OCI-LY7 (cell line): Measurements from ENCODE around the gene SUPT5H. TPM values are rescaled to one million over a fixed set of nuclear protein-coding genes. Genes with fewer than 3 reads are reported as not detected.

Source experiments
- BruUV-seq: library from RNA; stranded (reverse); fragments of 400-500 nt; replicated peaks from 2 replicates; lab custom pipeline; 2021; lab: Mats Ljungman, UMichigan
- CTCF ChIA-PET: fragments of 300-600 bp; sonication (Branson Sonifier 250); formaldehyde crosslinking; loops from one replicate; lab custom pipeline; 2022; ENCODE audit warnings: antibody characterized with exemption; ENCODE audit not compliant: unreplicated experiment; lab: Charles Lee
- POLR2A ChIA-PET: fragments of 300-600 bp; sonication (Branson Sonifier 250); formaldehyde crosslinking; loops from one replicate; lab custom pipeline; 2022; ENCODE audit warnings: antibody characterized with exemption; lab: Charles Lee
- DNase-seq: peaks from one replicate; pipeline ENCODE4 v3.0.0-alpha.2; 2015; ENCODE audit warnings: low spot score
- H2AFZ ChIP-seq: fragments of 200-600 bp; sonication (generic), shearing (Covaris generic); 2 replicates; pipeline ENCODE4 v1.6.1; 2014; ENCODE audit warnings: mild to moderate bottlenecking, antibody characterized with exemption, low read length, moderate library complexity
- H3K27ac ChIP-seq: fragments of 200-600 bp; sonication (generic); 2 replicates; pipeline ENCODE4 v1.5.1; 2014; ENCODE audit warnings: mixed run types, low read depth, mild to moderate bottlenecking, moderate library complexity, low read length, inconsistent platforms; ENCODE audit not compliant: poor library complexity, severe bottlenecking
- H3K36me3 ChIP-seq: fragments of 200-600 bp; sonication (generic); 2 replicates; pipeline ENCODE4 v1.6.1; 2014; ENCODE audit warnings: mild to moderate bottlenecking, antibody characterized with exemption, low read length, moderate library complexity, mixed read lengths; ENCODE audit not compliant: insufficient read depth
- H3K4me1 ChIP-seq: fragments of 200-600 bp; sonication (generic); 2 replicates; pipeline ENCODE4 v1.5.1; 2014; ENCODE audit warnings: mild to moderate bottlenecking, low read length; ENCODE audit not compliant: insufficient read depth, poor library complexity, severe bottlenecking
- H3K4me2 ChIP-seq: fragments of 200-600 bp; sonication (generic); 2 replicates; pipeline ENCODE4 v1.6.1; 2014; ENCODE audit warnings: mild to moderate bottlenecking, low read length
- H3K4me3 ChIP-seq: fragments of 200-600 bp; sonication (generic); 2 replicates; pipeline ENCODE4 v1.5.1; 2014; ENCODE audit warnings: mild to moderate bottlenecking, low read depth, low read length; ENCODE audit not compliant: poor library complexity, severe bottlenecking
- H3K79me2 ChIP-seq: fragments of 200-600 bp; sonication (generic); 2 replicates; pipeline ENCODE4 v1.6.1; 2016; ENCODE audit warnings: low read depth, mild to moderate bottlenecking, low read length, moderate library complexity, mixed read lengths; ENCODE audit not compliant: insufficient read depth
- H3K9me2 ChIP-seq: fragments of 200-600 bp; sonication (generic); 2 replicates; pipeline ENCODE4 v1.6.1; 2016; ENCODE audit warnings: mild to moderate bottlenecking, low read length, mixed read lengths; ENCODE audit not compliant: insufficient read depth
- H3K9me3 ChIP-seq: fragments of 200-600 bp; sonication (generic); 2 replicates; pipeline ENCODE4 v1.6.1; 2014; ENCODE audit warnings: mild to moderate bottlenecking, mixed run types, low read length, mixed read lengths
- H4K20me1 ChIP-seq: fragments of 200-600 bp; sonication (generic); 2 replicates; pipeline ENCODE4 v1.6.1; 2014; ENCODE audit warnings: mild to moderate bottlenecking, antibody characterized with exemption, low read length, moderate library complexity, mixed read lengths; ENCODE audit not compliant: insufficient read depth
- CTCF ChIP-seq: fragments of 200-600 bp; sonication (generic); conservative IDR thresholded peaks from 2 replicates; pipeline ENCODE4 v1.5.1; 2014; ENCODE audit warnings: mild to moderate bottlenecking, antibody characterized with exemption, low read length, moderate library complexity, mixed read lengths
- EZH2phosphoT487 ChIP-seq: fragments of 200-600 bp; sonication (generic); IDR thresholded peaks from 2 replicates; pipeline ENCODE4 v1.6.1; 2018; ENCODE audit warnings: low read depth, borderline replicate concordance, mild to moderate bottlenecking, mixed run types, antibody characterized with exemption, low read length, moderate library complexity, mixed read lengths
- intact Hi-C: fragments of 100-400 bp; cut with micrococcal nuclease; formaldehyde crosslinking; loops from one replicate; pipeline ENCODE4 v1.10.0; 2022; ENCODE audit not compliant: unreplicated experiment
- total RNA-seq, 2 experiments: library from RNA; depleted of rRNA in 1 of 2; stranded (reverse); fragments of >200 nt in 1 of 2; shearing (Covaris generic) in 1 of 2; gene quantifications; 2 replicates each; pipeline ENCODE4 v1.2.3, GENCODE V29; 2014 to 2022

SUPT5H gene
- total RNA-seq, 2 experiments from 2014 or later = 70.1 to 175 TPM

GRCh38 chr19:39512988-39513387 is 67.6 kb downstream of the SUPT5H start:
- no peaks in the 10 kb centered on the region for H3K79me2 ChIP-seq
- H3K27ac ChIP-seq = no peak overlapping the region
- no peak for DNase-seq
- H3K4me3 ChIP-seq = no peak overlapping the region
- TF ChIP-seq EZH2phosphoT487 = no peak
- intact Hi-C loops = no loop called here
- H3K9me2 ChIP-seq = no peaks in the 10 kb centered on the region
- CTCF ChIA-PET = no interaction called here
- no peaks in the 10 kb centered on the region for H3K9me3 ChIP-seq
- BruUV-seq = no TSS peak
- H2AFZ ChIP-seq = no peak overlapping the region
- H3K4me1 ChIP-seq = no peaks in the 10 kb centered on the region
- H3K36me3 ChIP-seq = no peaks in the 10 kb centered on the region
- H3K4me2 ChIP-seq = no peak overlapping the region
- no peaks in the 10 kb centered on the region for H4K20me1 ChIP-seq
- POLR2A ChIA-PET = no interaction called here

- intact Hi-C loops = no loop called here
- peaks cover 10% of the 10 kb centered on the region for H3K4me1 ChIP-seq
- ChIA-PET CTCF (no interaction called here), POLR2A (no interaction called here)
- no peaks in the 10 kb centered on the region for H3K79me2 ChIP-seq
- DNase-seq = no peak
- no peaks in the 10 kb centered on the region for H3K9me3 ChIP-seq
- no peak within 1 kb of the TSS for H3K27ac ChIP-seq
- no peak within 1 kb of the TSS for H3K4me3 ChIP-seq
- TF ChIP-seq EZH2phosphoT487 = no peak
- TF ChIP-seq CTCF = no peak
- BruUV-seq = no TSS peak
- no peak within 1 kb of the TSS; the same call in 1 of the 2 replicates for H3K4me2 ChIP-seq
- H2AFZ ChIP-seq = no peak within 1 kb of the TSS
- H3K36me3 ChIP-seq = no peaks in the 10 kb centered on the region
- no peaks in the 10 kb centered on the region for H4K20me1 ChIP-seq
- H3K9me2 ChIP-seq = no peaks in the 10 kb centered on the region
Observed at GRCh38 chr19:39514840-39515550, 69.6 kb downstream of the SUPT5H start, which contains the start of gene SELENOV. Gene SELENOV (plus strand): TSS chr19:39515139. CDS start chr19:39515213, 74 bp downstream.

DNA sequence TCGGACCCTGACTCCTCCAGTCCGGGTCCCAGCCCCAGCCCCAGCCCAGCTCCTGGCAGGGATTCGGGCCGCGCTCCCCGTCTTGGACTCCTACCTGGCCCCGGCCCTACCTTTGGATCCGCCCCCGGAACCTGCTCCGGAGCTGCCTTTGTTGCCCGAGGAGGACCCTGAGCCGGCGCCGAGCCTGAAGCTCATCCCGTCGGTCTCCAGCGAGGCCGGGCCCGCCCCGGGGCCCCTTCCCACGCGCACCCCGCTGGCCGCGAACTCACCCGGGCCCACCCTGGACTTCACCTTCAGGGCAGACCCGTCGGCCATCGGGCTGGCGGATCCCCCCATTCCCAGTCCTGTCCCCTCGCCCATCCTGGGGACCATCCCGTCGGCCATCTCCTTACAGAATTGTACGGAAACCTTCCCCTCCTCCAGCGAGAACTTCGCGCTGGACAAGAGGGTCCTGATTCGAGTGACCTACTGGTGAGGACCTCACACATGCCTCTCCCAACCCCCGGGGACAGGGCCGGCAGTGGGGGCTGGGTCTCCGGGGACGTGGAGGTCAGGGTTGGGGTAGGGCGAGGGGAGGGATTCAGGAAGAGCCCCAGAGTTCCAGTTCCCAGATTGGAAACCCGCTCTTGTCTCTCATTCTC is 70.3 kb downstream of the SUPT5H start:
- Histone ChIP-seq H3K4me3 (no peak overlapping the region), H3K79me2 (no peaks in the 10 kb centered on the region), H3K9me3 (no peaks in the 10 kb centered on the region), H3K4me2 (no peak overlapping the region), H3K4me1 (peaks cover 14% of the 10 kb centered on the region), H3K36me3 (no peaks in the 10 kb centered on the region), H3K9me2 (no peaks in the 10 kb centered on the region), H2AFZ (no peak overlapping the region), H3K27ac (no peak overlapping the region), H4K20me1 (no peaks in the 10 kb centered on the region)
- no peak for TF ChIP-seq CTCF
- no TSS peak for BruUV-seq
- no peak for DNase-seq
- intact Hi-C loops = no loop called here
- ChIA-PET CTCF (no interaction called here), POLR2A (no interaction called here)
